LoVo (cell line): ENCODE results near the gene CORO1C.

Experiments used
- DNase-seq: peaks from one replicate; pipeline ENCODE4 v3.0.0-alpha.2; 2016; ENCODE audit warnings: low spot score

CORO1C gene

DNA sequence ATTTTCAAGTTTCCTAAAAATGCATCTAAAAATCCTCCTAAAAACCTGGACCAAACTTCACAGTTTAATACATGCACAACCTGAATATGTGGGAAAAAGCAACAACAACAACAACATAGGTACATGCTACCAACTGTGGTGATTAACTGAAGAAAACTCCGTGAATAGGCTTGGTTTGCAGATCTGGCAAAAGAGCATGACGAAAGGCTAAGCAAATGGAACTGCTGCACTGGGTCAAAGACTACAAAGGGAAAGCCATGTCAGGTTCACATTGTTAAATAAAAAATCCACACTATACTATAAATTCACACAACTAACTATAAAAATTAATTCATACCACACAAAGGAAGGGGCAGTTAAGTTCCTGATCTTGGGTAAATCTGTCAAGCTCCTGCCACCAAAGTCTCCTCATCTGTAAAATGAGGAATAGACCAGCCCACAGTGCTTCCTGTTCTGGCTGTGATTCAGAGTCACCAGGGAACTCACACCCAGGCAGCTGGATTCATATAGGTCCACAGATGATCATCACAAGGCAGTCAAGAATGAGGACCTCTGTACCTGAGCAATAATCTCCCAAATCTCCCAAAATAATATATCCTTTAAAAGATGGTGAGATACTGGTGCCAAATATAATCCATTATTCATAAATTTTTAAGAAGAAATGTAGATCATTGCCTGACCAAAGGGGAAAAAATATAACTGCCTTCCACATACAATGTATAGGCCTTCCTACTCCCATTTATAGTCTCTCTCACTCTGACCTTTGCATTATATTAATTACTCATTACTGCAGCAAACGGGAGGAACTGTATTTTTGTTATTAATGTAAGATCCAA is 7.0 kb downstream of the CORO1C start:
- no peak for DNase-seq

DNA sequence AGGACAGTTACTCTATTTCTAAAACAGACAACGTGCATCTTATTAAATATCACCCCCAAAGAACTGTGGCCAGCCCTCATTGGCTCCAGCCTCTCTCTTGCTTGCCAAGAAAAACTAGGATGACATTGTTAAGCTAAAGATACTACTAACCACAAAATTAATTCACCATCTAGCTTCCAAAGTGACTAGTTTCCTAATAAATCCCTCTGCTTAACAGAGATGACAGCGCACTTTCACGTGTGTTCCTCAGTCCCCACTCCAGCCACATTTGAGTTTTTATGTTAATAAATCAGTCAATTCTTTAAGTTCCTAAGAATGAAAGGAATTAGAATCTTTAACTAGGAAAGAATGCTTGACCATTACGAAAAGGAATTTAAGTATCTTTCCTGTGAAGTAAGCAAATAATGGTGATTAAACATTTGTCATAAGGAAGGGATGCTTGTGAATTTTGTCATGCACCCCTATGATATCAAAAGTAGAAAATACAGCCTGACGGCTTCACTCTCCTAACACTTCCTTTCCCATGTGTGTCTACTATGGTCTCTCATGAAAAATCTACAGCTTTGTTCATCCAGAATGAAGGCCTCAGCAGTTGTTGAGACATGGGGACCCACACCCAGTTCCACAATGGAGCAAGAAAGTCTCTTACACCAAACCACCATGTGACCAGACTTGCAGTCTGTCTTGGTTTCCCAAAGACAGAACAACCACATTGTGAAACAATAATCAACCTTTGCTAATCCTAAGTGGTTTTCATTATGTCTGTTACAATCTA is 8.1 kb downstream of the CORO1C start:
- no peak for DNase-seq

DNA sequence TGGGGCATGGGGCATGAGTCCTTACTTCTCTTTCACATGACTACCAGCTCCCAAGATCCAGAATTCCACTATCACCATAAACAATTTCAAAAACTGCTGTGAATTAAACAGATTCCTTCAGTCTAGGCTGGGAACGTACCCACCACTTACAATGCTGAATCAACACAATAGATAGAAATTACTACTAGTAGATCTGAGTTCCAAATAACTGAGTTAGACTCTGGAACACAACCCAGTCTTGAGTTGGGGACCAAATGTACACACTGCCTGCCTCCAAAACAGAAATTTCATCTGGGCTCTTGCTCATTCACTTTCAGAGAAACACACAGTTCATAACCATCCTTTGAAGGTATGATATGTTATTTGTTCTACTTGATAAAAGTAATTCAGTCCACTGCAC is 8.9 kb downstream of the CORO1C start:
- DNase-seq = no peak

DNA sequence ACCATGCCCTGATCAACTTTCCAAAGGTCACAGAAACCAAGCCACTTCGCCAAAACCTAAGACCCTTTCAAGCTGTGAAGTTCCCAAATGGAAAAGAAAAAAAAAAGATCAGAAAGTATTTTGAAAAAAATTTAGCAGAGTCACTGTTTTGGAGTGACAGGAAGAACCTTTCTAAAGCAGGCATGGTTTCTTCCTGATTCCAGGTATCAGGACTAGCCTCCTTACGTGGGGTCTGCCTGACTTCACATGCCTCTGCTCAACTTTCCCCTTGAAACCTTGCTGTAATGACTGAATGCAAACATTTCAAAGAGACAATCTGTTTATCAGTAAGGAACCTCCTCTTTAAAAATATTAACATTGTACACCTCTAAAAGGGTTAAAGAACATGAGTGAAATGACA is 9.5 kb downstream of the CORO1C start:
- DNase-seq = no peak

DNA sequence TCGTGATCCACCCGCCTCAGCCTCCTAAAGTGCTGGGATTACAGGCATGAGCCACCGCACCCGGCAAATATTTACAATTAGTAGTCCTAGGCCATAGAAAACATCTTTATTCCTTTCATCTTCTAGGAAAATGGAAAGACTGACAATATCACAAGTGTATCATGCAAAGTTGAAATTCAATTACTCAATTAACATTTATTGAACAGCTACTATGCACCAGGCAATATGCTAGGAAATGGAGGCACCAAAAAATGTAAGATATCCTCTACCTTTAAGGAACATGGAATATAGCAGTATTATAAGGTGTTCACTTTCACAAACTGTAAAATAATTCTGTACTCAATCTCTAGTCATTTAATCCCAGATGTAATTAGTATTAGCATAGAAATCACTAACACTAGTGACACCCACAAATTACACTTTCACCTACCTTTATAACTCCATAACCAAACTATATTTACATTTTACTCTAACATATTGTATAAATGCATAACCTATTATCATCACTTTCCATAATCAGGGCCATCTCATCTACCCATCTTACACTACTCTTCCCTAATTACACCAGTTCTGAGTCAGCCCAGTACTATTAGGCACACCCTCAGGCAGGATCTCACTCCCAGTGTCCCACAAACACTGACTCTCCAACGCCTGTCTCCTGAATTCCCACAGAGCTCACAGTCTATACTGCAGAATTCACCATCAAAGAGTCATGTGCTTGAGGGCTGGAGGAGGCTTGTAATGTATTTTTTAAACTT is 10.4 kb downstream of the CORO1C start:
- DNase-seq = no peak

DNA sequence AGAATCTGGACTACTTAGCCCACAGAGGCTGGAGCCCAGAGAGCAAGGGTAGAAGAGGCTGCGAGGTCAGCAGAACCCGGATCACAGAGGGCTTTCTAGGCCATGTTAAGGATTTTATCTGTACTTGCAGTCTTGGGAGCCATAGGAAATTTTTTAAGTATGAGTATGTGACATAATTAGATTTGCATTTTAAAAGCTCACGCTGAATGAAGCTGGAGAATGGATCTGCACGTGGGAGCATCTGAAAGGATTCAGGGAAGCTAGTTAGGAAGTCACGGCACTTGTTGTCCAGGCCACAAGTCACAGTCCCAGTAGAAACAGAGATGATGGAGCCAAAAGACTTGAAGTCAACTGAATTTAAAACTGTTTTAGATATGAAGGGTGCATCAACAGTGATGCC is 14.1 kb downstream of the CORO1C start:
- no peak for DNase-seq

DNA sequence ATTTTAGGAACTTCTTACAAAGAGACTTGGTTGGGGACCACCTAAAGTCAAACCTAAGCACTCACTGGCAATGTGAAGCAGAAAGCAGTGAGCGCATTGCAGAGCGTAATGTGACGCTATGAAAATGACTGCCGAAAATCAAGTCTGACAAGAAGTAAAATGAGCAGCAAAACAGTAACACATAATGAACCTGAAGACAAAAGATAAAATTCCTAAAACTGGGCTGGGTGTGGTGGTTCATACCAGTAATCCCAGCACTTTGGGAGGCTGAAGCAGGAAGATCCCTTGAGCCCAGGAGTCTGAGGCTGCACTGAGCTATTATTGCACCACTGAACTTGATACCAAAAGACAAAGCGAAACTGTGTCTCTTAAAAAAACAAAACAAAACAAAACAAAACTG is 16.5 kb downstream of the CORO1C start:
- no peak for DNase-seq

DNA sequence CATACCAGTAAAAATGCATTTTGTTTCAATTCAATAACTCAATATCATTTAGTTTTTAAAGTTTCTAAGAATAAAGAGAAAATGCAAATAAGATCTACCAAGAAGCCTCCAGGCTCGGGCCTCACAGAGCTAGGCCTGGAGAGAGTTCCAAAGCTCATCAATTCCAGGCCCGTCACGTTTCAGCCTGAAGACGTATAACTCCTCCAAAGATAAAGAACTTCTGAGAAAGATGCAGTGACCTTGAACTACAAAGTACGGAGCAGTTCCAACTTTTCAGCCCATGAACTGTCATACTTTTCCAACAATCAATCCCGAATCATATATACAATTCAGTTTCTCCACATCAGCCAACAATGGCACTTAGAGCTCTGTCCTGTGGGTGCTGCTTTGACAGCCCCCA is 17.8 kb downstream of the CORO1C start:
- no peak for DNase-seq

DNA sequence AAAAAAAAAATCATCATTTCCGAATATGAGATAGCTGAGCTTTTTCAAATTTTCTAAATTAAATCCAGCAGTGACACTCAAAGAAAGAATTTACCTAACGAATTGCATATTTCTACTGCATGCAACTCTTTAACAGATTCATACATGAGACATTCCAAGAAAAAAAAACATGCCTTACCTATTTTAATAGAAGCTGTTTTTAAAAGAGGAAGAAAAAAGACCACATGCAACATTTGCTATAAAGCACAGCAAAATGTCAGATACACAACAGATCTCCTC is 18.5 kb downstream of the CORO1C start:
- no peak for DNase-seq

DNA sequence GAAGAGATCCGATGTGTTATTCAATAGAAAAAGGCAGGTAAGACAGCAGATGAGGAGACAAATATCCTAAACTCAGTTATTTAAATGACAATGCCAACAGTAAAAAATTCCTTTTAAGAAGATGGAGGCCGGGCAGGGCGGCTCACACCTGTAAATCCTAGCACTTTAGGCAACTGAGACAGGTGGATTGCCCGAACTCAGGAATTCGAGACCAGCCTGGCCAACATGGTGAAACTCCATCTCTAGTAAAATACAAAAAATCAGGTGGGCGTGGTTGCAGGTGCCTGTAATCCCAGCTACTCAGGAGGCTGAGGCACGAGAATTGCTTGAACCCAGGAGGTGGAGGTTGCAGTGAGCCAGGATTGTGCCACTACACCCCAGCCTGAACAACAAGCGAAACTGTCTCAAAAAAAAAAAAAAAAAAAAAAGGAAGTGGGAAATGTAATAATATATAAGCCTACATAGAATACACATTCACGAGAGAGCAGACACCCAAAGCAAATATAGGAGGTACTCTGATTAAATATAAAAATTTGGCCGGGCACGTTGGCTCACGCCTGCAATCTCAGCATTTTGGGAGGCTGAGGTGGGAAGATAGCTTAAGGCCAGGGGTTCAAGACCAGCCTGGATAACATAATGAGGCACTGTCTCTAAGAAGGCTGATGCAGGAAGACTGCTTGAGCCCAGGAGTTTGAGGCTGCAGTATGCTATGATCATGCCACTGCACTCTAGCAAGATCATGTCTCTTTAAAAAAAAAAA is 19.0 kb downstream of the CORO1C start:
- no peak for DNase-seq

DNA sequence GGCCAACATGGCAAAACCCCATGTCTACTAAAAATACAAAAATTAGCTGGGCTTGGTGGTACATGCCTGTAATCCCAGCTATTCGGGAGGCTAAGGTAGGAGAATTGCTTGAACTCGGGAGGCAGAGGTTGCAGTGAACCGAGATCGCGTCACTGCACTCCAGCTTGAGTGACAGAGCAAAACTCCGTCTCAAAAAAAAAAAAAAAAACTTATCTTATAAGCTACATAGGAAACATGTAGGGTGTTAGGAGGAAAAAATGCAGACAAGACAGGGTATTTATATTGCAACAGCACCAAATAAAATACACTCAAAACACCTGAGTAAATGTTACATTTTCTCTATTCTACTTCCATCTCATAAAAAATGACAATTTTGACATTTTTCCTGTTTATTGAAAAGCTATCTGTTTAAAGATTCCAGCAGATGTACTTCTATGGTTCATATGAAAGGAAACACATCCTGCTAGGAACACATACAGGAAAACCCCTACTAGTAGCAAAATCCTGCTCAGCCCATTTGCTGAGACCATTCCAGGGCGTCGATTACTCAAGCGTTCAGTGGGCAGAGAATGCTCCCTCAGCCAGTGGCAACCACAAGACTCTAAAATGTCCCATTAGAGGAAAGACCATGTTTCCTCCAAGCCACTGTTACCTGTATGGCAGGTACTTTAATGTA is 19.7 kb downstream of the CORO1C start:
- no peak for DNase-seq

DNA sequence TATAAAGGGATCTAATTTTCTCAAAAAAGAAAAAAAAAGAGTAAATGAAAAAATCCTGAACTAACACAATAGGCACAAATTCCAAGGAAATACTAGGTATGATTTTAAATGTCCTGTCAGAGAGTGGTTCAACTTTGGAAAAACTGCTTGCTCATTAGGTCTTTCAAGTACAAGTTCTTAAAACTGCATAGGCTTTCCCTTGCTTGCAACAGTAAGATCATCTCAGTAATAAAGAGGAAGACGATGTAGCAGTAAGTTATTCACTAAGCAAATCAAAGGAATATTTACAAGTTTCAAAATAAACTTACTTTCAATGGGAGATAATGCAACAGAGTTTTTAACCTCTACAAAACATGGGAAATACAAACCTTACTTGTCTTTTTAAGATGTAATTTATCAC is 21.6 kb downstream of the CORO1C start:
- DNase-seq = no peak

DNA sequence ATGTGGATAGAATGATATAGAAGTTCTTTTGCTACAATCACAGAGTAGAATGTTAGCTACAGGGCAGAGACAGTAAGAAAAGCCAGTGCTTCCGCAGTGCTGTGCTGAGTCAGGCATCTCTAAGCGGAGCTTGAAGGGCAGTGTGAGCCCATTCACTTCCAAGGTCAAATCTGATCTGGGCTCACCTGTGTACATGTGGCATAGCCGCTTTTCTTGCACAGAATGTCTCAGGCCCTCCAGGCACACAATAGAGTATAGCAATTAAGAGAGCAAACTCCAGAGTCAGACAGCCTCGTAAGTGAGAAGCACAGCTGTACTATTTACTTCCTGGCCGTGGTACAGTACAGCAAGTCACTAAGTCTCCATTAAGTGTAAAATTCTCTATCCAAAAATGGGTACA is 26.8 kb downstream of the CORO1C start:
- DNase-seq = no peak

DNA sequence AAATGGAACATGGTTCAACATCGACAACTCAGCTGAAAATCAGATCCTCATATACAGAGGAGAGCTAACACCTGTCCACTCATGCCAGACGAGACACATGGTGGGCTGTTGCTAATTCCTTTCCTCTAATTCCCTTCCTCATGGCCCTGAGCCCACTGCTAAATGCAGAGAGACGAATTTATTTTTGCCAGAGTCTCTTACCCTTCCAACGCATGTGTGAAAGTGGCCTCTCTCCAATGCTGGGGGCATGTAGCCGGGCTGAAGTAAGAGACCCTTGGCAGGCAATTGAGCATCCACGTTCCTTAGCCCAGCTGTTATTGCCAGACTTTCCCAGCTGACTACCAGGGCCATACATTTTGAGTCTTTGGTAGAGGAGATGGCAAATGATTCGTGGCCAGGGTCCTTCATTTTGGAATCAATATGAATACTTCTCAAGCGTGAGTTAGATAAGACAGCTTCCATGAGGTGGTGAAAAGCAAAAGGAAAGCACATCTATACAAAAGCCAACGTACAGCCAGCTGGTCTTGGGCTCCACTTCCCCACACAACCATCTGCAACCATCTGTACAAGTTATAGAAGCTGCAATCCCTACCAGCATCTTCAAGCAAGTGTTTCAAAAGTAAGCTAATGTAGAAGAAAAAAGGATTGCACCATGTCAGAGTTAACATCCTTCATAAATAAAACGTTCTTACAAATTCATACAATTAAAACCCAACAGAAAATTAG is 28.6 kb downstream of the CORO1C start:
- no peak for DNase-seq

DNA sequence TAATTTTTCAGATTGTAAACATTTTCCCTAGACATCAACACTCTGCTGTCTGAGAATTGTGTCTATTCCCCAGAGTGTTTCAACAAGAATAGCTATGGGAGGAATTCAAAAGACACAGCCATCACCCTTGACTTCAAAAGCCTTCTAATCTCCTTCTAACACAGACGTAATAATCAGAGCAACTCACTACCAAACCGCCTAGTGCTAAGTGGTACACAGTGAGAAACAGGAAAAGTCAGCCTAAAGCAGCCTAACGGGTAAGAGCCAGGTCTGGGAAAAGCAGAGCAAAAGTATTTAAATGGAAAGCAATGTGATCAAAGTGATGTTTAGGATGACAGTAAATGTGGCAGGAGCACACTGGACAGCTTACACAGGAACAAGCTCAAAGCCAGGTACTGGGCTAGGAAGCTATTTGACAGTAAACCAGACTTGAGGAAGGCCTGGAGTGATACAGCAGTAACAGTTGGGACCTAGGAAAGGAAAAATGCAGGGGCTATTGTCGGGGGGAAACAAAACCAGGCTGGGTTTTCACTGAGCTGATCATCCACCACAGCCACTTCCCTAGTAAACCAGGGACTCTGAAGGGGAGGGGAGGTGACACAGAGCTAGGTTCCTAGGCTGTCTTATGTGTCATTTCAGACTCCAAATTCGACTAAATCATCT is 29.4 kb downstream of the CORO1C start:
- no peak for DNase-seq

DNA sequence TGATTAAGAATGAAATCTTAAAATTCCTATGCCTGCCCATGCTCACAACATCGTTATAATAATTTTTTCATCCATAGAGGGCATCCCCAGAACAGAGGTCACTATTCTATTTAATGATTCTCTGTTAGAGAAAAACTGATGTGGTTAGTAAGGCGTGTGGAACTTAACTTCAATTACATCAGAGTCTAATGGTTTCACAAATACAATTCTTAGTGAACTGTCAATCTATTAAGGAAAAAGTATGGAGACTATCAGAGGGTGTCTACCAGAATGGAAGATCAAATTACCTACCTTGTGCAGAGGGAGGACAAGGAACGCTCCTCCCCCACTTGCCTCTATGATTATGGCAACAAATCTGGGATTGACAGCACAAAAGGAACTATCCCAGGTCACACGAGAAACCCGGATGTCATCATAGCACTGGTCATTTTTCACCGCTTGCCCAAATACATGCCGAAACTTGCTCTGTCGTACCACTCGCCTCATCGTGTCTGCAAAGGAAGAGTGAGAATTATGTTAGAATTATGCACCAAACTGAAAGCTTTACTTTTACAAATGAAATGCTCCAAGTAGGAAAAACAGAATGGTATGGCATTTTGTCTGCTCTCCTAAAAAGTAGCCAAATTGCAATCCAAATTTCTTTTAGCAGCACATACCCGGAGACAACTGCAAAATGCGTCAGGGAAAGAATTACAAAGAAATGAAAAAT is 30.3 kb downstream of the CORO1C start:
- no peak for DNase-seq

DNA sequence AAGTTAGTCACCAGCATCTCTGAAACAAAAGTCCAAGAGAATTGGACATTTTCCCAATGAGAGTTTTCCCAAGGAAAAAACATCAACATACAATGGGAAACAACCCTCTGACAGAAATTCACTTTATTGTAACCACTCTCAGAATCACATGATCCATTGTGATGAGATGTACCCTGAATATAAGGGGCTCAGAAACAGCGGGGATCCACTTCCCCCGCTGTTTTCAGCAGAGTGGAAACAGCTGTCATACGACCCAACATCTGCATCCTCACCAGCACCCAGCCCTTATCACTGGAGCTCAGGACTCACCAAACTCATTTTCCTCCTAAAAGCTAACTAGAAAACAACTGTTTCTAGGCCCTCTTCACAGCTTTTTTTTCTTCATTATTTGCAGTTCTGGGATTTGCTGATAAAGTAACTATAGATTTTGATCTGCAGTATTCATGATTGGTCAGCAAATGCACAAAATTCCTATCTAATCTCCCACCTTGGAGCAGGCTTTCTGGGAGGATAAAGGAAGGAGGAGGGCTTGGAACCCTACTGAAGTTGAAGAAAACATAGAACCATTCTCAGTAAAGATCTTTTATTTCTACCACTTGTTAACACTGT is 31.3 kb downstream of the CORO1C start:
- no peak for DNase-seq

DNA sequence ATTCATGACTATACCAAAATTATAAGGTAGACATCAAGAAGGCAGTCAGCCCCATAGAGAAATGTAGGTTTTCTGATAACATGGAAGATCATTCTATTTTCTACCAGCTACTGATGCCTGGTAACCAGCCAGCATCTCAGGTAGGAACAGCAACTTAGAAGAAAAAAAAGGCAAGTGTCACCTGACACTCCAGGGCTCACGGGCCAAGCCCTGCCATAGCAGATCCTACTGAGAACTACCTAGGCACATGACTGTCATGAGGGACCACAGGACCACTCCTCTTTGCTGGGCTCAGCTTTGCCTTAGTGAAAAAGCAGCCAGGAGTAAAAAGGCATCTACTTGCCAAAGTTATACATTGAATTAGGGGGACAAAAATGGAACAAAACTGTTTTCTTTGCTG is 33.4 kb downstream of the CORO1C start:
- DNase-seq = no peak

DNA sequence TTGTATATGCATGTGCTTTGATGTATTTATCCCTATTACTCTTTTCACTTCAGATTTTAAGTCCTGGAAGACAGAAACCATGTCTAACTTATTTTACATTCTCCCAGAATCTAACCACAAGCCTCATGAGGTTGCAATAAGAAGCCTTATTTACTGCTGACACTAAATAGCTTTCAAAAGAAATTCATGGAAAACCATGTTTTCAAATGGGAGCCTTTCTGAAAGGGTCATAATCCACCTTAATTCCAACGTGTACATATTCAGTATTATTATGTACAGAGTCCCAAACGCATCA is 34.4 kb downstream of the CORO1C start:
- no peak for DNase-seq
